HG02571 (cell line): ENCODE data around the gene WNT7B.

Source experiments
- ATAC-seq: cut with Tn5 transposase; IDR thresholded peaks from one replicate; pipeline ENCODE4 v1.9.1; 2021; ENCODE audit warnings: mild to moderate bottlenecking, moderate library complexity; ENCODE audit not compliant: unreplicated experiment

WNT7B gene

GRCh38 chr22:45879552-45879949 lies 97.4 kb downstream of the WNT7B start:
- ATAC-seq: no peak

- no peak for ATAC-seq
Measured at GRCh38 chr22:45878901-45879551, 97.9 kb downstream of the WNT7B start.

GRCh38 chr22:45878051-45878781 lies 98.7 kb downstream of the WNT7B start:
- no peak for ATAC-seq

DNA sequence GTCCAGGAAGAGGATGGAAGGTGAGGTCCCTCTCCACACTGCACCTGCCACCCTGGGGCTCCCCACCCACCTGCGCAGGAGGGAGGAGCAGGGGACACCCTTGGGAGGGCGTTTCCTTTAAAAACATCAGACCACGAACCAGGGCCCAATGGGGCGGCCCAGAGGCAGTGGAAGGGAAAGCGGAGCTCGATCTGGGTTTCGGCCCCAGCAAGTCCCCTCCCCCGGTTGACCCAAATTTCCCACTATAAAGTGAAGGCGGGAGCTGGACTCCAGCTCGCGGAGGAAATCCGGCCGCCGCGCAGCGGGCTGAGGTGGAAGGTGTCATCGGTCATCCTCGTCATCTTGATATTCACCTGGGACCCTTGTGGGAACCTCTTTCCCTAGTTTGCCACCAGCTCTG lies 99.3 kb downstream of the WNT7B start:
- ATAC-seq: no peak

DNA sequence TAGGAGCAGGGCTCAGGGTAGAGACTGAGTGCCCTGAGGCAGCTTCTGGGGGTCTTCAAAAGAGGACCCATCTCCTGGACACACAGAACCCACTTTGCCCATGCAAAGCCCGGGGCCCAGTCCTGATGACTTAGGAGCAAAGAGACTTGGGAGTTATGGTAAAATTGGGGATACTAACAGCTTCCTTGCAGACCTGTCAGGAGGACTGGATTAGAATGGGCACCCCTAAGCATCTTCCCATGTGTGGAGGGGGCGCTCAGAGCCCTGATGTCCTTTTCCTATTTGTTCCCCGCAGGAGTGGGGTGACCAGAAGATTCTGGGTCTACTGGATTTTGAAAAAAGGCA lies 100.0 kb downstream of the WNT7B start:
- no peak for ATAC-seq

DNA sequence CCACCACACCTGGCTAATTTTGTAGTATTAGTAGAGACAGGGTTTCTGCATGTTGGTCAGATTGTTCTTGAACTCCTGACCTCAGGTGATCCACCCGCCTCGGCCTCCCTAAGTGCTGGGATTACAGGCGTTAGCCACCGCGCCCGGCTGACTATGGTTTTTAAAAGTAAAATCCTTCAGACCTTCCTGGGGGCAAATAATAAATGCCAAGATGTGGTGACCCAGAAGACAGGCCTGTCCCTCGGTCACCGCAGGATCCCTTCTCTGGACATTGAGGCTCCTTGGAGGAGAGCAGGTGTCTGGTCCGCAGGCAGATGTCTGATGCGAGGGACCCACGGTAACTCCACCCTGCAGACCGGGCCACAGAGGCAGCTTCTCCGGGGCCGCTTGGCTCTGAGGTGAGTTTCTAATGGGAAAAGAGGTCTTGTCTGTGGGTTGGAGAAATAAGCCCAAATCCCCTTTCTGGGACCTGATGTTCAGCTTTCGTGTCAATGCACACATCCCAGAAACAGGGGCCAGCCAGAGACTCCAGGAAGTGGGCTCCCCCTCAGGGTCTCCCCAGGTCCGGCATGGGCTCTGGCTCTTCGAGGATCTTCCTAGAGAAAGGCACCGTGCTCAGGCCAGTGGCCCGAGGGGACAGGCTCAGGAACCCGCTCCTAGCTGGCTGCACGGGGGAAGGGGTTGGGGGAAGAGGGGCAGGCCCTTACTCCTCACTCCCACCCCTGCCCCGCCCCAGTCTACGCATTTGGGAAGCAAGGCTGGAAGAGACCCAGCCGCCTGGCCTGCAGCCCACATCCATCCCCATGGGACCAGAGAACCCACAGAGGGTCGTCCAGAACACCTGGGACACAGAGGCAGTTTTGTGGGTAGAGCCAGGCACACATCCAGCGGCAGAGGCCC lies 100.6 kb downstream of the WNT7B start:
- no peak for ATAC-seq

GRCh38 chr22:45872659-45873263 lies 104.2 kb downstream of the WNT7B start:
- no peak for ATAC-seq

GRCh38 chr22:45871721-45872120 lies 105.2 kb downstream of the WNT7B start:
- ATAC-seq: no peak
